CD14-positive monocyte (primary cell): Measurements from ENCODE around the gene CDH4. TPM values are rescaled to one million over a fixed set of nuclear protein-coding genes. Genes with fewer than 3 reads are reported as not detected.

Experiments
- DNase-seq, 3 donors: peaks; one replicate each; pipeline ENCODE4 v3.0.0-alpha.2; 2011 to 2022
- H2AFZ ChIP-seq: 2 replicates; pipeline ENCODE4 v1.6.0; 2012; ENCODE audit warnings: mild to moderate bottlenecking, low read depth, low read length, inconsistent platforms; ENCODE audit not compliant: insufficient read depth, poor library complexity, severe bottlenecking
- H3K27ac ChIP-seq, 2 donors: 1 replicate in 1 of 2; 2 replicates in 1 of 2; pipeline ENCODE4 v1.5.1; 2012 to 2013; ENCODE audit warnings: low read length in 2 of 2, control low read depth in 1 of 2, inconsistent platforms in 1 of 2, low read depth in 1 of 2, mild to moderate bottlenecking in 1 of 2
- H3K27me3 ChIP-seq, 2 donors: one replicate each; pipeline versions ENCODE4 v1.6.0 to v1.6.1; 2011 to 2013; ENCODE audit warnings: low read length in 2 of 2; ENCODE audit not compliant: control insufficient read depth in 2 of 2, insufficient read depth in 2 of 2
- H3K36me3 ChIP-seq, 2 donors: replicated peaks in 1 of 2; 1 replicate in 1 of 2; 2 replicates in 1 of 2; pipeline versions ENCODE4 v1.5.1 to v1.6.1; 2012 to 2013; ENCODE audit warnings: low read length in 2 of 2, control low read depth in 1 of 2, inconsistent platforms in 1 of 2, mild to moderate bottlenecking in 1 of 2; ENCODE audit not compliant: insufficient read depth in 2 of 2, control insufficient read depth in 1 of 2
- H3K4me1 ChIP-seq, 2 donors: 1 replicate in 1 of 2; 2 replicates in 1 of 2; pipeline versions ENCODE4 v1.5.1 to v1.6.1; 2012 to 2013; ENCODE audit warnings: low read length in 2 of 2, control low read depth in 1 of 2, inconsistent platforms in 1 of 2, mild to moderate bottlenecking in 1 of 2, moderate library complexity in 1 of 2; ENCODE audit not compliant: insufficient read depth in 2 of 2, control insufficient read depth in 1 of 2
- H3K4me2 ChIP-seq: replicated peaks from 2 replicates; pipeline ENCODE3; 2012; ENCODE audit warnings: low read length, moderate library complexity, mild to moderate bottlenecking; ENCODE audit not compliant: poor library complexity, severe bottlenecking; ENCODE audit errors: extremely low read depth
- H3K4me3 ChIP-seq, 3 experiments: fragments of 200-600 bp in 1 of 3; sonication (generic) in 1 of 3; replicated peaks in 1 of 3; 1 replicate in 2 of 3; 2 replicates in 1 of 3; pipeline ENCODE4 v1.5.1; 2011 to 2013; ENCODE audit warnings: low read length in 3 of 3, mild to moderate bottlenecking in 3 of 3, control low read depth in 2 of 3, low read depth in 2 of 3, inconsistent platforms in 1 of 3, moderate library complexity in 1 of 3
- H3K79me2 ChIP-seq: 2 replicates; pipeline ENCODE4 v1.6.0; 2012; ENCODE audit warnings: mild to moderate bottlenecking, control low read depth, inconsistent platforms, low read length, moderate library complexity; ENCODE audit not compliant: insufficient read depth
- H3K9ac ChIP-seq: 2 replicates; pipeline ENCODE4 v1.6.0; 2017; ENCODE audit warnings: low read length, mild to moderate bottlenecking; ENCODE audit not compliant: insufficient read depth, poor library complexity, severe bottlenecking
- H3K9me3 ChIP-seq, 2 donors: replicated peaks in 1 of 2; 1 replicate in 1 of 2; 2 replicates in 1 of 2; pipeline versions ENCODE4 v1.5.1 to v1.6.1; 2012 to 2013; ENCODE audit warnings: low read length in 2 of 2, control low read depth in 1 of 2; ENCODE audit not compliant: control insufficient read depth in 1 of 2, insufficient read depth in 1 of 2
- H4K20me1 ChIP-seq: 2 replicates; pipeline ENCODE4 v1.6.0; 2012; ENCODE audit warnings: mild to moderate bottlenecking, low read length, control low read depth, moderate library complexity; ENCODE audit not compliant: insufficient read depth
- H3K27ac Mint-ChIP-seq, 7 donors: one replicate each; pipeline ENCODE4 v1.8.0; 2020; ENCODE audit warnings: mild to moderate bottlenecking in 7 of 7, mixed read lengths in 7 of 7, moderate library complexity in 6 of 7, inconsistent platforms in 2 of 7
- H3K27me3 Mint-ChIP-seq, 3 donors: one replicate each; pipeline ENCODE4 v1.8.0; 2021 to 2022; ENCODE audit warnings: low read depth in 3 of 3, mild to moderate bottlenecking in 3 of 3, mixed read lengths in 3 of 3, moderate library complexity in 3 of 3, inconsistent platforms in 1 of 3
- H3K36me3 Mint-ChIP-seq, 2 donors: one replicate each; pipeline ENCODE4 v1.8.0; 2020; ENCODE audit warnings: mixed read lengths in 2 of 2, inconsistent platforms in 1 of 2, mild to moderate bottlenecking in 1 of 2
- H3K4me1 Mint-ChIP-seq: one replicate; pipeline ENCODE4 v1.8.0; 2020; ENCODE audit warnings: mild to moderate bottlenecking, mixed read lengths
- H3K4me3 Mint-ChIP-seq, 2 donors: one replicate each; pipeline ENCODE4 v1.8.0; 2020; ENCODE audit warnings: mild to moderate bottlenecking in 2 of 2, mixed read lengths in 2 of 2, moderate library complexity in 1 of 2
- H3K9me3 Mint-ChIP-seq, 7 donors: one replicate each; pipeline ENCODE4 v1.8.0; 2020 to 2022; ENCODE audit warnings: mixed read lengths in 7 of 7, mild to moderate bottlenecking in 6 of 7, moderate library complexity in 6 of 7, inconsistent platforms in 2 of 7
- CTCF ChIP-seq: fragments of 200-600 bp; IDR thresholded peaks from one replicate; pipeline ENCODE4 v1.8.0; 2022; ENCODE audit warnings: antibody characterized with exemption, mild to moderate bottlenecking
- WGBS: methylation state at CpG from one replicate; pipeline ENCODE4 v1.1.5; 2013; ENCODE audit warnings: missing lambda C conversion rate; ENCODE audit not compliant: insufficient coverage; 5-methylcytosine and 5-hydroxymethylcytosine counted together
- intact Hi-C, 2 donors: fragments of 100-400 bp; cut with micrococcal nuclease; formaldehyde crosslinking; loops; one replicate each; pipeline versions ENCODE4 v1.15.0 to v1.15.1; 2023
- polyA plus RNA-seq, 3 donors: library from polyadenylated mRNA; depleted of rRNA in 1 of 3; unstranded in 2 of 3; stranded (reverse) in 1 of 3; fragments of 300-500 nt in 2 of 3; fragments of >200 nt in 1 of 3; fragmentation: Illumina TruSeq in 2 of 3; gene quantifications; 1 replicate in 2 of 3; 2 replicates in 1 of 3; pipeline ENCODE4 v1.2.3, GENCODE V29; 2012 to 2021

Gene CDH4
- polyA plus RNA-seq, 3 donors: not detected

GRCh38 chr20:61668771-61669503 is 416.9 kb downstream of the CDH4 start:
- TF ChIP-seq CTCF: no peak
- Histone ChIP-seq H3K4me2 (no peak overlapping the region), H3K9ac (no peak overlapping the region), H4K20me1 (no peaks in the 10 kb centered on the region), H3K27ac (no peak overlapping the region), H3K79me2 (no peaks in the 10 kb centered on the region), H3K36me3 (no peaks in the 10 kb centered on the region), H2AFZ (no peak overlapping the region), H3K4me1 (no peaks in the 10 kb centered on the region), H3K9me3 (peaks cover 17 to 95% of the 10 kb centered on the region in 2 donors), H3K27me3 (no peaks in the 10 kb centered on the region), H3K4me3 (no peak overlapping the region)
- Mint-ChIP-seq H3K4me1 (no peaks in the 10 kb centered on the region), H3K9me3 (peaks cover 3 to 83% (median 49%) of the 10 kb centered on the region in 7 donors), H3K27ac (no peak overlapping the region), H3K4me3 (no peak overlapping the region), H3K27me3 (peaks cover 0 to 4% (median 0%) of the 10 kb centered on the region in 3 donors), H3K36me3 (no peaks in the 10 kb centered on the region)
- DNase-seq: no peak
- WGBS: 97% methylated on average over 17 of the region's 20 CpGs
- intact Hi-C loops: no loop called here

GRCh38 chr20:61670274-61670673 is 418.2 kb downstream of the CDH4 start:
- no peaks in the 10 kb centered on the region for H3K79me2 ChIP-seq
- no peaks in the 10 kb centered on the region for H3K36me3 ChIP-seq
- Mint-ChIP-seq H3K27ac (no peak overlapping the region), H3K36me3 (no peaks in the 10 kb centered on the region), H3K9me3 (peaks cover 3 to 73% (median 42%) of the 10 kb centered on the region in 7 donors), H3K4me1 (no peaks in the 10 kb centered on the region), H3K4me3 (no peak overlapping the region), H3K27me3 (peaks cover 0 to 4% (median 0%) of the 10 kb centered on the region in 3 donors)
- no peak overlapping the region for H3K9ac ChIP-seq
- H3K4me1 ChIP-seq: no peaks in the 10 kb centered on the region
- no peaks in the 10 kb centered on the region for H3K27me3 ChIP-seq
- DNase-seq: no peak
- 93% methylated on average over 1 of the region's 3 CpGs for WGBS
- peaks cover 17 to 95% of the 10 kb centered on the region in 2 donors for H3K9me3 ChIP-seq
- no peak overlapping the region for H2AFZ ChIP-seq
- no peaks in the 10 kb centered on the region for H4K20me1 ChIP-seq
- TF ChIP-seq CTCF: no peak
- H3K27ac ChIP-seq: no peak overlapping the region
- no peak overlapping the region for H3K4me3 ChIP-seq
- intact Hi-C loops: no loop called here
- H3K4me2 ChIP-seq: no peak overlapping the region
